OCI-LY7 (cell line): ENCODE measurements around the gene FERMT2. TPM values are rescaled to one million over a fixed set of nuclear protein-coding genes. Genes with fewer than 3 reads are reported as not detected.

Experiments
- BruUV-seq: library from RNA; stranded (reverse); fragments of 400-500 nt; replicated peaks from 2 replicates; lab custom pipeline; 2021; lab: Mats Ljungman, UMichigan
- CTCF ChIA-PET: fragments of 300-600 bp; sonication (Branson Sonifier 250); formaldehyde crosslinking; loops from one replicate; lab custom pipeline; 2022; ENCODE audit warnings: antibody characterized with exemption; ENCODE audit not compliant: unreplicated experiment; lab: Charles Lee
- POLR2A ChIA-PET: fragments of 300-600 bp; sonication (Branson Sonifier 250); formaldehyde crosslinking; loops from one replicate; lab custom pipeline; 2022; ENCODE audit warnings: antibody characterized with exemption; lab: Charles Lee
- DNase-seq: peaks from one replicate; pipeline ENCODE4 v3.0.0-alpha.2; 2015; ENCODE audit warnings: low spot score
- H2AFZ ChIP-seq: fragments of 200-600 bp; sonication (generic), shearing (Covaris generic); 2 replicates; pipeline ENCODE4 v1.6.1; 2014; ENCODE audit warnings: mild to moderate bottlenecking, antibody characterized with exemption, low read length, moderate library complexity
- H3K27ac ChIP-seq: fragments of 200-600 bp; sonication (generic); 2 replicates; pipeline ENCODE4 v1.5.1; 2014; ENCODE audit warnings: mixed run types, low read depth, mild to moderate bottlenecking, moderate library complexity, low read length, inconsistent platforms; ENCODE audit not compliant: poor library complexity, severe bottlenecking
- H3K36me3 ChIP-seq: fragments of 200-600 bp; sonication (generic); 2 replicates; pipeline ENCODE4 v1.6.1; 2014; ENCODE audit warnings: mild to moderate bottlenecking, antibody characterized with exemption, low read length, moderate library complexity, mixed read lengths; ENCODE audit not compliant: insufficient read depth
- H3K4me1 ChIP-seq: fragments of 200-600 bp; sonication (generic); 2 replicates; pipeline ENCODE4 v1.5.1; 2014; ENCODE audit warnings: mild to moderate bottlenecking, low read length; ENCODE audit not compliant: insufficient read depth, poor library complexity, severe bottlenecking
- H3K4me2 ChIP-seq: fragments of 200-600 bp; sonication (generic); 2 replicates; pipeline ENCODE4 v1.6.1; 2014; ENCODE audit warnings: mild to moderate bottlenecking, low read length
- H3K4me3 ChIP-seq: fragments of 200-600 bp; sonication (generic); 2 replicates; pipeline ENCODE4 v1.5.1; 2014; ENCODE audit warnings: mild to moderate bottlenecking, low read depth, low read length; ENCODE audit not compliant: poor library complexity, severe bottlenecking
- H3K79me2 ChIP-seq: fragments of 200-600 bp; sonication (generic); 2 replicates; pipeline ENCODE4 v1.6.1; 2016; ENCODE audit warnings: low read depth, mild to moderate bottlenecking, low read length, moderate library complexity, mixed read lengths; ENCODE audit not compliant: insufficient read depth
- H3K9me2 ChIP-seq: fragments of 200-600 bp; sonication (generic); 2 replicates; pipeline ENCODE4 v1.6.1; 2016; ENCODE audit warnings: mild to moderate bottlenecking, low read length, mixed read lengths; ENCODE audit not compliant: insufficient read depth
- H3K9me3 ChIP-seq: fragments of 200-600 bp; sonication (generic); 2 replicates; pipeline ENCODE4 v1.6.1; 2014; ENCODE audit warnings: mild to moderate bottlenecking, mixed run types, low read length, mixed read lengths
- H4K20me1 ChIP-seq: fragments of 200-600 bp; sonication (generic); 2 replicates; pipeline ENCODE4 v1.6.1; 2014; ENCODE audit warnings: mild to moderate bottlenecking, antibody characterized with exemption, low read length, moderate library complexity, mixed read lengths; ENCODE audit not compliant: insufficient read depth
- EZH2phosphoT487 ChIP-seq: fragments of 200-600 bp; sonication (generic); IDR thresholded peaks from 2 replicates; pipeline ENCODE4 v1.6.1; 2018; ENCODE audit warnings: low read depth, borderline replicate concordance, mild to moderate bottlenecking, mixed run types, antibody characterized with exemption, low read length, moderate library complexity, mixed read lengths
- intact Hi-C: fragments of 100-400 bp; cut with micrococcal nuclease; formaldehyde crosslinking; loops from one replicate; pipeline ENCODE4 v1.10.0; 2022; ENCODE audit not compliant: unreplicated experiment
- total RNA-seq, 2 experiments: library from RNA; depleted of rRNA in 1 of 2; stranded (reverse); fragments of >200 nt in 1 of 2; shearing (Covaris generic) in 1 of 2; gene quantifications; 2 replicates each; pipeline ENCODE4 v1.2.3, GENCODE V29; 2014 to 2022
- TF ChIP-seq, protein P1 (sequence below): fragments of 200-600 bp; sonication (generic); conservative IDR thresholded peaks from 2 replicates; pipeline ENCODE4 v1.5.1; 2014; ENCODE audit warnings: mild to moderate bottlenecking, antibody characterized with exemption, low read length, moderate library complexity, mixed read lengths

Gene FERMT2
- total RNA-seq, 2 experiments from 2014 or later: not detected

DNA sequence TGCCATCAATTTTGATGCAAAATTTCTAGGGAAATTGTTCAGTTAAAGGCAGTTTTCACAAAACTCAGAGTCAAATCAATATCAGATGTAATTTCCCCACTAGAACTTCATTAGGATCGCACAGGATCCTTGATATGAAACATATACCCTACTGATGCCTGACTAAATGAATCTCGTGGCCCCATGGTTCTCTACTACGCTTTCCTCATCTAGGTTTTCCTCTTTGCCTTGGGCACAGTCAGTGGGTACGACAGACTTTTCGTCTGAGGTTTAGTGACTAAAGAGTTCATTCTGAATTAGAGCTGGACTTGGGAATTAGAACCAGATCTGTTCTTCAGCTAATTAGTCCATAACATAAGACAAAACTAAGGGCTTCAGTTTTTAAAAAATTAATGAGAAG, 117.0 kb downstream of the FERMT2 start:
- Histone ChIP-seq H2AFZ (no peak overlapping the region), H3K4me3 (no peak overlapping the region), H3K36me3 (no peaks in the 10 kb centered on the region), H3K9me2 (no peaks in the 10 kb centered on the region), H3K4me2 (no peak overlapping the region), H4K20me1 (no peaks in the 10 kb centered on the region), H3K79me2 (no peaks in the 10 kb centered on the region), H3K4me1 (no peaks in the 10 kb centered on the region), H3K27ac (no peak overlapping the region), H3K9me3 (no peaks in the 10 kb centered on the region)
- no peak for DNase-seq
- BruUV-seq: no TSS peak
- no peak for TF ChIP-seq EZH2phosphoT487
- TF ChIP-seq, protein P1, sequence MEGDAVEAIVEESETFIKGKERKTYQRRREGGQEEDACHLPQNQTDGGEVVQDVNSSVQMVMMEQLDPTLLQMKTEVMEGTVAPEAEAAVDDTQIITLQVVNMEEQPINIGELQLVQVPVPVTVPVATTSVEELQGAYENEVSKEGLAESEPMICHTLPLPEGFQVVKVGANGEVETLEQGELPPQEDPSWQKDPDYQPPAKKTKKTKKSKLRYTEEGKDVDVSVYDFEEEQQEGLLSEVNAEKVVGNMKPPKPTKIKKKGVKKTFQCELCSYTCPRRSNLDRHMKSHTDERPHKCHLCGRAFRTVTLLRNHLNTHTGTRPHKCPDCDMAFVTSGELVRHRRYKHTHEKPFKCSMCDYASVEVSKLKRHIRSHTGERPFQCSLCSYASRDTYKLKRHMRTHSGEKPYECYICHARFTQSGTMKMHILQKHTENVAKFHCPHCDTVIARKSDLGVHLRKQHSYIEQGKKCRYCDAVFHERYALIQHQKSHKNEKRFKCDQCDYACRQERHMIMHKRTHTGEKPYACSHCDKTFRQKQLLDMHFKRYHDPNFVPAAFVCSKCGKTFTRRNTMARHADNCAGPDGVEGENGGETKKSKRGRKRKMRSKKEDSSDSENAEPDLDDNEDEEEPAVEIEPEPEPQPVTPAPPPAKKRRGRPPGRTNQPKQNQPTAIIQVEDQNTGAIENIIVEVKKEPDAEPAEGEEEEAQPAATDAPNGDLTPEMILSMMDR: no peak
- CTCF ChIA-PET: no interaction called here
- POLR2A ChIA-PET: interaction anchor here (0.6 to 1.3 kb wide), 6 partner anchors 8 to 657 kb away, joined by 3 to 7 read pairs (median 4); no protein-coding TSS in a partner anchor
- intact Hi-C loops: no loop called here

GRCh38 chr14:52829527-52830185, 121.2 kb downstream of the FERMT2 start:
- no peak for TF ChIP-seq EZH2phosphoT487
- TF ChIP-seq, protein P1: no peak
- H2AFZ ChIP-seq: no peak overlapping the region
- no peaks in the 10 kb centered on the region for H4K20me1 ChIP-seq
- no peaks in the 10 kb centered on the region for H3K9me2 ChIP-seq
- intact Hi-C loops: no loop called here
- H3K4me3 ChIP-seq: no peak overlapping the region
- CTCF ChIA-PET: no interaction called here
- BruUV-seq: no TSS peak
- H3K4me2 ChIP-seq: no peak overlapping the region
- no peak overlapping the region for H3K27ac ChIP-seq
- no peaks in the 10 kb centered on the region for H3K36me3 ChIP-seq
- DNase-seq: no peak
- no peaks in the 10 kb centered on the region for H3K9me3 ChIP-seq
- no peaks in the 10 kb centered on the region for H3K79me2 ChIP-seq
- no peaks in the 10 kb centered on the region for H3K4me1 ChIP-seq
- POLR2A ChIA-PET: interaction anchor here (0.8 kb wide), 1 partner anchor 9 kb away, joined by 4 read pairs; no protein-coding TSS in a partner anchor

GRCh38 chr14:52827426-52827825, 123.4 kb downstream of the FERMT2 start:
- POLR2A ChIA-PET: no interaction called here
- H3K9me2 ChIP-seq: no peaks in the 10 kb centered on the region
- BruUV-seq: no TSS peak
- no peak for TF ChIP-seq EZH2phosphoT487
- TF ChIP-seq, protein P1: no peak
- intact Hi-C loops: no loop called here
- H3K4me1 ChIP-seq: no peaks in the 10 kb centered on the region
- DNase-seq: no peak
- no peaks in the 10 kb centered on the region for H3K79me2 ChIP-seq
- H2AFZ ChIP-seq: no peak overlapping the region
- H3K4me3 ChIP-seq: no peak overlapping the region
- CTCF ChIA-PET: no interaction called here
- no peak overlapping the region for H3K4me2 ChIP-seq
- H4K20me1 ChIP-seq: no peaks in the 10 kb centered on the region
- no peaks in the 10 kb centered on the region for H3K9me3 ChIP-seq
- H3K27ac ChIP-seq: no peak overlapping the region
- no peaks in the 10 kb centered on the region for H3K36me3 ChIP-seq
